HPDE6-E6E7 (cell line): Measurements from ENCODE around the gene MTIF3.

ENCODE experiments used
- DNase-seq: peaks from one replicate; pipeline ENCODE4 v3.0.0; 2011; ENCODE audit warnings: missing footprints; ENCODE audit errors: extremely low spot score

The MTIF3 gene

DNA sequence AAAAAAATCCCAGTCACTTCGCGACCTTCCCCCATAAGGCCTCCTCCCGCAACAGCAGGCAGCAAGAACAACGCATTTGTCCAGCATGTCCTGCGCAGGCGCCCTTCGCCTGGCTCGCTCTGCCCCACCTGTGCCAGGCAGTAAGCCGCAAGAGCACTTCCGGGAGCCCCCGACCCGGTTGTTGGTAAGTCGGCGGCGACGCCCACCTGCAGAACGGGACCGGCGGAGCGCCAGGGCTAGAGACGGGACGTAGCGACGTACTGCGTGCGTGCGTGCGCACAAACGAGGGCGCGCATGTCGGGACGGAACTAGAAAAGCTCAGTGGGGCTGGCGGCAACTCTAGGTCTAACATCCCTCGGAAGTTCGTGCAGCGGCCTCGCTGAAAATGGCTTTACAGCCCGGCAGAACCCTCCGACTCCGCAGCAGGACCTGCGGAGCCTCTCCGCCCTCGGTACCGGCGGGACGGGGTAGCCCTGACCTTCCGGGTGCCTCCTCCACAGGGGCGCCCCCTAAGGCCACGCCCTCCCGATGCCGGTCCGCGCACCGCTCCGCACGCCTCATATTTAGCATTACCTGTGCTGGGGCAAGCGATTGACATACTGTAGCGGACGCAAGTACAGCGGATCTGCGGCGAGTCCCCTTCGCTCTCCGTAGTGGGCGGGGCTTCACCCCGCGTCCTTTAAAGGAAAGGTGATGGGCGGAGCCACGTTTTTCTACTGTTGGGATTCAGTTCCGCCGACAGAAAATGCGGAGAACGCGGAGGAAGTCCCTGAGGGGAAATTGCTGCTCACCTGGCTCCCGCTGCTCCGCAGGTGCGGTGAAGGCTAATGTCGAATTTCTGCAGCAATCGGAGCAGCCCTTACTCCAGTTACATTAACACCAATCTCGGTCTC is at the start of gene MTIF3:
Gene MTIF3, minus strand, starts transcription at position 629 of the 893 bp plus-strand sequence. CDS start 10,116 bp downstream, outside the sequence.
- DNase-seq, result peak; percentile 47

- DNase-seq, result no peak
Measured at GRCh38 chr13:27497563-27498230, 47.3 kb upstream of the MTIF3 start.

- DNase-seq, result no peak
Measured at GRCh38 chr13:27496536-27497273, 46.3 kb upstream of the MTIF3 start.

DNA sequence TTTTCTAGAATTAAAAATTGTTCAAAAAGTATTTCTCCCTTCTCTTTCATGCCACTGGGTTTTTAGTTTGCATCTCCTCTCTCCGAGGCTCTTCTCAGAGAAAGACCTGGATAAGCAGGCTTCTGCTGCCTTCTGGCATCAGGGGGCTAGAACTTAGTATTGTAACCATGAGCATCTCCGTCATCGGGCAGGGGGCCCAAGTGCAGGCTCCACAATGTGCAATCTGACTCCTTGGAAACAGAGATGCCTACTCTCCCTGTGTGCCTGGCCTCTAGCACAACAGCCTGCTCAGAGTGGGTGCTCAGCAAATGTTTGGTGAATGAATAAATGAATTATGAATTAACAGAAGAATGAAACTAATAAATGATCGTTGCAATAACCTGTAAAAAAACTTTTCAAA is 45.6 kb upstream of the MTIF3 start:
- DNase-seq, result no peak

DNA sequence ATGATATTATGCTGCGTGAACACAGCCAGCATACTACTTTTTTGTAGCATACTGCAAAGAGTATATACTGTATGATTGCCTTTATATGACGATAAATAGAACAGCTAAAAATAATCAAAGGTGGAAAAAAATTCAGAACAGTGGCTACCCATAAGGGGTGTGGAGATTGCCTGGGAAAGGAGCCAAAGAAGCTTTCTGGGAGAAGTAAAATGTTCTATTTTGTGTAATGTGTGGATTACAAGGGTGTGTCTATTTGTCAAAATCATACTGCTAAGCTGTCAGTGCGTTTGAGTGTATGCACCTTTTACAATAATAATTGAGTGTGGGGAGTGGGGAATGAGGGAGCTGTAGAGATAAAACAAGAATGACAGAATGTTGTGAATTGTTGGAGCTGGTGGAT is 45.2 kb upstream of the MTIF3 start:
- DNase-seq, result no peak

GRCh38 chr13:27493981-27494380 is 43.6 kb upstream of the MTIF3 start:
- no peak for DNase-seq

DNA sequence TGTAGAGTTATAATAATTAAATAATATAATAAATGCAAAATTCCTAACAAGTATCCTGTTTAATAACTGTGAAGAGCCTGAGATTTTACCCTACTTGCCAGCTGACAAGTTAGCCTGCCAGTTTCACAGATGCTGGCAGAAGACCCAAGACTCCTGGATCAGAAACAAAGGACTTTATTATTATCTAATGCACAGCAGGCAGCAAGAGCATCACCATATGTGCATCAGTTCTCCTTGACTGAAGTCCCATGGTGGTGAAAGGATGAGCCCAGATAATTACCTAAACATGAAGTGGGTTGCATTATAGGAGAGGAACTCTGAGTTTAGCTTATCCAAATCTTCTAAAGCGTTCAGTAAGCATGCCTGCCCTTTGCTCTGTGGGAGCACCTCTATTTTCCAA is 39.1 kb upstream of the MTIF3 start:
- no peak for DNase-seq

GRCh38 chr13:27487776-27488175 is 37.4 kb upstream of the MTIF3 start:
- DNase-seq, result no peak

DNA sequence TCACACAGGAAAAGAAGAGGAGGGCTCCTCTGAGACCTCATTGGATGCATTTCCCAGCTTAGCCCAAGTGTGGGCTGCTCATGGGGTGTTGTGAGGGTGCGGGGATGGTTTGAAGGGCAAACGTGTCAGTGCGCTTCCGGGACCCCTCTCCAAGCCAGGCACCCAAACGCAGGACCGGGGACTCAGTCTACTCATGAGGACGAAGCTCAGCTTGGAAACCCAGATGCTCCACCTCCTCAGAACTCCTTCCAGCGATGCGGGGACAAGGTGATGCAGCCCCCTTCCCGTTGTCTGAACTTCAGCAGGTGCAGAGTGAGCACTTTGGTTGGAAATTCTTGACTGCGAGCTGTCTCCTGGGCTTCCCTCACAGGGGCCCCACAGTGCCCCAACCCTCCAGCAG is 33.1 kb upstream of the MTIF3 start:
- DNase-seq, result no peak

DNA sequence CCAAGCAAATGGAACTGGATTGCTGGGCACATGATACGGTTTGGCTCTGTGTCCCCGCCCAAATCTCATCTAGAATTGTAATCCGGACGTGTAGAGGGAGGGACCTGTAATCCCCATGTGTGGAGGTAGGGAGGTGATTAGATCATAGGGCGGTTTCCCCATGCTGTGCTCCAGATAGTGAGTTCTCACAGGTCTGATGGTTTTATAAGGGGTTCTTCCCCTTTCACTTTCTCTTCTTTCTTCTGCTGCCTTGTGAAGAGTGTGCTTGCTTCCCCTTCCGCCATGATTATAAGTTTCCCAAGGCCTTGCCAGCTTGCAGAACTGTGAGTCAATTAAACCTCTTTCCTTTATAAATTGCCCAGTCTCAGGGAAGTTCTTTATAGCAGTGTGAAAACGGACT is 32.6 kb upstream of the MTIF3 start:
- no peak for DNase-seq

DNA sequence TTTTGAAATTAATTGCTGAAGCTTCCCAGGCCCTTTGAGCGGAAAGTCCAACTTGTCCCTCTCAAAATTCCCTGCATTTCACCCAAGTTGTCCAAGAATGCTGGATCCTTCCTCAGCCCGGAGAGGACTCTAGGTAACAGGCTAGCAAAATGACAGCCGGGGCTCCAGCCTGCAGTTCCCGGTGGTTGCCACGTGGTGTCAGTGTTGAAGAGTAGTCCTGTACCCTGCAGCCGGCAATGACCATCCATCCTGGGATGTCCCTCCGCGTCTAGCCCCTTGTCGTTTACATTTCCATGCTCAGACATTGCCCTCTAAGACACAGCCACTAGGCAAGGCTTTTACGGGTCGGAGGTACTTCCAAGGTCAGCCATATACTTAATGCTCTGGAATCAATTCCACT is 31.4 kb upstream of the MTIF3 start:
- DNase-seq, result peak; percentile 21

DNA sequence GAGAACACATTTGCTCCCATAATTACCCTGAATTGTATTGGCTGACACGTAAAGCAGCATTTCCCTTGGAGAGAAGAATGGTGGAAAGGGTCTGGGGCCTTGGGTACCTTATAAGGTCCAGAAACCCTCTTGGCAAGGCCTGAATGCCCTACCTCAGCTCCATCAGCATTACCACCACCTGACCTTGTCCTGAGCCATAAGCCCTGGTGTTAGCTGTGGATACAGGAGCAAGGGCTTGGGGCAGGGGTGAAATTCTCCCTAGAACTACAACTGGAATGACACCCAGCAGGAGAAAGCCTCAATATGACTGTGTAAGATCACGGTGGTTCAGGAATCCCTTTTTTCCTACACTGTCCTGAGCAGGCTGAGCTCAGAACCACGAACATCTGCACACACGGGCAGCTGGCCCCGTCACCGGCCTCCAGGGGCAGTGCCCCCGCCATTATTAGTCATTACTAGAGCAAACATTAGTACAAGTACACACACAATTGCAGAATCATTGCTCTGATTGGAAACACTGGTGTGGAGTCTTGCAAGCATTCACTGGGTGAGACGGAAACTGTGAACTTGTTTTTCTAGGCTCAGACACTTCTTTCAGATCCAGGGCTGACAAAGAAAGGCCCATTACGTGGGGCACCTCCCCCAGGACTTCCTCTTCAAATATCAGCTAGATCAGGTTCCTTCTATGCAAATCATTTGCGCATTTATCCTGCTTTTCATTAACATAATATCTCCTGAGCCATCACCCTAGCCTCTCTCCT is 26.8 kb upstream of the MTIF3 start:
- DNase-seq, result peak; percentile 32

DNA sequence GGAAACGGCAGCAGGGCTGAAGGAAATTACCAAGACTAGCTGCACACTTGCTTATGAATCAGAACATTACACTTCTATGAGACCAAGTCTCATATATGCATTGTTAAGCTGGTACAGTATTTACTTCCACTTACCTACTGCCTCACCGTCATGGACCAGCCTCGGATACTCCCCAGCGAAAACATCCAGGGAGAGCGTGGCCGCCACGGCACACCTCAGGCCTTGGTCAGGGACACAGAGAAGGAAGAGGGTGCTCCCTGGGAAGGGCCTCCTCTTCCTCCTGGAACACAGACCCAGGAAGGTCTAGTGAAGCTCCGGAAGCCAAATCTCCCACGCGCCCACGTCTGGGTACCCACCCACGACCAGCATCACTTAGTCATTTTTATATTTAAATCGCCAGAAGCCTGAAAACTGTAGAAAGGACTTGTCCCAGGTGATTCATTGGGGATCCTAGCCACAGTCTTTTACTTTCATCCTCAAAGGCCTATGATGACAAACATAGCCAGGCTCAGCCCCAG is 24.4 kb upstream of the MTIF3 start:
- no peak for DNase-seq

GRCh38 chr13:27472941-27473340 is 22.6 kb upstream of the MTIF3 start:
- no peak for DNase-seq

DNA sequence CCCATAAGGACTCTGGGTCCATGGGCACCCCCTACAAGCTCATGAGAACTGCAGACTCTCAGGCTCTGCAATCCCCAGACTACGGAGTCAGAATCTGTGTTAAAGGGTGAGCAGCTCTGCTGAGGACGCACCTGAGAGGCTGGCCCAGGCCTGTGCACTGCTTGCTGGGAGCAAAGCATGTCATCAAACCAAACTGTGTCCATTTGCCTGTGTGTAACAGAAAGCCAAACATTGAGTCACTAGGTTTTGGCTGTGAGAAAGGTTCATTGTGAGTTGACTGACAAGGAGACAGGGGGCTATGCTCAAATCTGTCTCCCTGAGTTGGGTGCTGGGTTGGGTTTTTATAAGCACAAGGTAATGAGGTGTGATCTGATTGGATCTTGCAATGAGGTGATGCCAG is 22.1 kb upstream of the MTIF3 start:
- DNase-seq, result no peak

- DNase-seq, result no peak
Measured at GRCh38 chr13:27470075-27470820, 19.9 kb upstream of the MTIF3 start.

DNA sequence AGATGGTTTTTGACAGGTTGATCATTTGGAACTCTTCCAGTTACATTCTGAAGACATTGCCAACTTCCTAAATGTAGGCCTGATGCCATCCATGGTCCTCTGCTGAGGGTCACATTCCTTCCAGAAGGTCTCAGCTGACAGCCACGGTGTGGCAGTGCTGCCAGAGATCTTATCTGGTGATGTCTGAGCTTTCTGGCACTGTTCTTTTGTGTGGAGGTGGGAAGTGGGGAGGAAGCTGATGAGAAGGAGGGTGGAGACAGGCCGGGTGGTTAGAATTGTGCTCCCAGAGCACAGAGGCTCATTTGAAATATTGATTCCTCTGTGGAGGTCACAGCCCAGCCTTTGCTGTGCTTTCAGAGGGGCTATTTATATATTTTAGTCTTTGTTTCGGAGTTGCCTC is 16.1 kb upstream of the MTIF3 start:
- DNase-seq, result no peak

GRCh38 chr13:27465611-27466010 is 15.2 kb upstream of the MTIF3 start:
- DNase-seq, result no peak

GRCh38 chr13:27463500-27463899 is 13.1 kb upstream of the MTIF3 start:
- DNase-seq, result no peak

- DNase-seq, result no peak
Measured at GRCh38 chr13:27461940-27462584, 11.7 kb upstream of the MTIF3 start.
